ENCODE measurements around the gene FAR2.
"Not testable (repeated sequence)": the region's sequence is repeated elsewhere in the genome, so short reads cannot be mapped to it uniquely, and the experiment has no call there.

Gene FAR2

GRCh38 chr12:29283969-29284700 is 135.1 kb downstream of the FAR2 start:
- DNase-seq: no peak

GRCh38 chr12:29286081-29286790 is 137.2 kb downstream of the FAR2 start:
- DNase-seq: no peak

DNA sequence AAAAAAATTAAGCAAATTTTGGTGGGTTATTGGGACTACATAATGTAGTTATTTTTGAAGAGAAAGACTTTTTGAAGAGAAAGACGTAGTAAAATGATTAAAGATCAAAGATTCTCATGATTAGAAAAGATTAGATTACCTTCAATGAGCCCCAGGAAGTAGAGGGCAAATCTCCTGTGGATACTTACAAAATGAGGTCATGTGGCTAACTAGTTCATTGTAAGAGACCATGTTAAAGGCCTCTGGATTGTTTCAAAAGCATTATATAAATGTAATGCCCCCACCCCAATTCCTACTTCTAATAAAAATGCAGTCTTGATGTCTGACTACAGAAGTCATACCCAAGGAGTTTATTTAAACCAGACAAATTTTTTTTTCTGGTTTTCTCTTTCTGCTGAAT is 138.5 kb downstream of the FAR2 start:
- no peak for DNase-seq

- DNase-seq: no peak
These were observed 139.0 kb downstream of the FAR2 start for GRCh38 chr12:29288031-29288430.

DNA sequence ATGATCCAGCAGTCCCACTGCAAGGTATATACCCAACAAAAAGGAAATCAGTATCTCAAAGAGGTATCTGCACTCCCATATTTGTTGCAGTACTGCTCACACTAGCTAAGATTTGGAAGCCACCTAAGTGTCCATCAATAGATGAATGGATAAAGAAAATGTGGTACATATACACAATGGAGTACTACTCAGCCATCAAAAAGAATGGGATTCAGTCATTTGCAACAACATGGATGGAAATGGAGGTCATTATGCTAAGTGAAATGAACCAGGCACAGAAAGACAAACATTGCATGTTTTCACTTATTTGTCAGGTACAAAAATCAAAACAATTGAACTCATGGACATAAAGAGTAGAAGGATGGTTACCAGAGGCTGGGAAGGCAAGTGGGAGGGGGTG is 141.4 kb downstream of the FAR2 start:
- DNase-seq: not testable (repeated sequence)

DNA sequence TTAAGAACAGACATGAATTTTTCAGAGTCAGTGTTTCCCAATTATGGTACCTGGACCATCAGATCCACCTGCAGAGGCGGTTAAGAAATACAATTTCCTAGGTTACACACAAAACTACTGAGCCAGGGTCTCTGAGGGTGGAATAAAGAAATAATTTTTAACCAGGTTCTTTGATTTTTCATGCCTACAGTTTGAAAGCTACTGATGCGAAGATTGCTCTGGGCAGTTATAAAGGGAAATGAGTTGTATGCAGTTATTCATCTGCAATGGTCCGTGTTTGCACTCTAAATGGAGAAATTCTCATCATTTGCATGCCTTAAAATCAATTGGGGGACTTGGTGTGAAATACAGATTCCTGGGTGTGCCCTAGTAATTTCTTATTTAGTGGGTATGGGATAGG is 142.1 kb downstream of the FAR2 start:
- DNase-seq: no peak

GRCh38 chr12:29299633-29300032 is 150.6 kb downstream of the FAR2 start:
- no peak for DNase-seq

DNA sequence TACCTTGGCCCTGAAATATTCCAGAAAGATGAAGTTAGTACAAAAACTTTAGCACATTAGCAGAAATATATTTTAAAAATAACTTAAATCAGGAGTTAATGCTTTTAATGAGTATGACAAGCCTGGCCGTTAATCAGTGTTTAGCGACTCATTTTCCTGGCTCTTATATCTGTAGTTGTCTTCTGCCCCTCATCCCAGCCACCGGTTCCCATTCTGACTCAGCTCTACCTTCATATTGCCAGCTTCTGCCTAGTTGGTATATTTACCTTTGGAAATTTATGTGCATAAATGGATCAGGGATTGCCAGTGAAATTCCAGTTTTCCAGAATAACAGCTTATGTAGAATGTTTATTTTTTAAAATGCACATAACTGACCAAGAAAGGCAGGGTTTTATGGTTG is 152.0 kb downstream of the FAR2 start:
- no peak for DNase-seq

DNA sequence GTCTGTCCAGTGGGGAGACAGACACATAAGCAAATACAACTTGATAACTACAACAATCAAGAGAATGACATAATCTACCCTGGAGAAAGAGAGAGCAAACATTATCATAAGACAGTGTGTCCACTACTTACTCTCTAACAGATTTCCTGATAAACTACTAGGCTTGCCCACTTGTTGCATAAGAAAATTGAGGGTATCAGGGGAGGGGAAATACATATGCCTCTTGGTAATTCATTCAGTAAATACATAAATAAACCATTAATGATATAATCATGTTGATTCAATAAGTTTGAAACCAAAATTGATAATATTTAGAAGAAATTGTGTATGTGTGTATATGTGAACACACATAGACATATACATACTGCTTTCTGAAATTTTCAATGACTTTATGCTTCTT is 155.3 kb downstream of the FAR2 start:
- no peak for DNase-seq

- DNase-seq: no peak
These were observed 157.2 kb downstream of the FAR2 start for GRCh38 chr12:29306266-29306665.

DNA sequence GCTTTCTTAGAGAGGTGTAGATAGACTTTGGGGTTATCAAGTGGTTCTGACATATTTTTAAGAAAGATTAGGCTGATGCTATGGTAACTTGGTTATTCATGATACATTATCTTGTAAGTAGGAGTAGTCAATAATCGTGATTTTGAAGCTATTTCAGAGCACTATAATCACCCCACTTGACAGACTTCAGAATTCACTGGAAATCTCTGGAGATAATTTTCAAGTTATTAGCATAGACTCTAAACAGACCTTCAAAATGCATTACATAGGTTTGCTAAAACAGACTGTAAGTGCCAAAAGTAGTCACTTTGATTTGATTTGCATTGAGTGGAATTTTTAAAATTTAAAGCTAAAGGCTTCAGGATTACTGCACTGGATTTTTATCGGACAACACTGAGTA is 157.6 kb downstream of the FAR2 start:
- no peak for DNase-seq

DNA sequence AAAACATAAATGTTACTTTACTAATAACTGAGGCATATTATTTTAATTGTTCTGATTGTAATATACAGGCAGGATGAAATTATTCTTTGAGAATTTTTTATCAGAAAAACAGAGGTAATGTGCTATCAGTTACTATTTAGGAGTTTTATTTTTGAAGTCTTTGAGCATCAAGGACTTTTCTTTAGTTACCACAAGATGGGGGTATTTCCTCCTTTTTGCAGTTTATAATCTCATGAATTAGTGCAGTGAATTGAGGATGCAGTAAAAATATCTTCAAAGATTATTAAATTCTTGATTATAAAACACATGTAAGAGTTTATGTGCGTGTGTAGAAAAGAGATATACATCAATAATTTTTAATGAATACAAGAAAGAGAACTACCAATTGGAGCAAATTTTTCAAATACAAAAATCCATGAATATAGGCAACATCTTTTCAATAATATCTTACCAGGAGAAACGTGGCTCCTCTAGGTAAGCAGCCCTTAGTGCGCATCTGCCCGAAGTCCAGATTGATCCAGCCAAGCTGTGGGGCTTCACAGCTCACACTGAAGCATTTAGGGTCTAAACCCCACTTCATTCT is 160.3 kb downstream of the FAR2 start:
- no peak for DNase-seq

- DNase-seq: no peak
These were observed 161.8 kb downstream of the FAR2 start for GRCh38 chr12:29310899-29311298.

- DNase-seq: no peak
These were observed 165.3 kb downstream of the FAR2 start for GRCh38 chr12:29314416-29314815.

- no peak for DNase-seq
These were observed 167.7 kb downstream of the FAR2 start for GRCh38 chr12:29316752-29317151.

- DNase-seq: peak; percentile 76
These were observed 168.7 kb downstream of the FAR2 start for GRCh38 chr12:29317556-29318363.

DNA sequence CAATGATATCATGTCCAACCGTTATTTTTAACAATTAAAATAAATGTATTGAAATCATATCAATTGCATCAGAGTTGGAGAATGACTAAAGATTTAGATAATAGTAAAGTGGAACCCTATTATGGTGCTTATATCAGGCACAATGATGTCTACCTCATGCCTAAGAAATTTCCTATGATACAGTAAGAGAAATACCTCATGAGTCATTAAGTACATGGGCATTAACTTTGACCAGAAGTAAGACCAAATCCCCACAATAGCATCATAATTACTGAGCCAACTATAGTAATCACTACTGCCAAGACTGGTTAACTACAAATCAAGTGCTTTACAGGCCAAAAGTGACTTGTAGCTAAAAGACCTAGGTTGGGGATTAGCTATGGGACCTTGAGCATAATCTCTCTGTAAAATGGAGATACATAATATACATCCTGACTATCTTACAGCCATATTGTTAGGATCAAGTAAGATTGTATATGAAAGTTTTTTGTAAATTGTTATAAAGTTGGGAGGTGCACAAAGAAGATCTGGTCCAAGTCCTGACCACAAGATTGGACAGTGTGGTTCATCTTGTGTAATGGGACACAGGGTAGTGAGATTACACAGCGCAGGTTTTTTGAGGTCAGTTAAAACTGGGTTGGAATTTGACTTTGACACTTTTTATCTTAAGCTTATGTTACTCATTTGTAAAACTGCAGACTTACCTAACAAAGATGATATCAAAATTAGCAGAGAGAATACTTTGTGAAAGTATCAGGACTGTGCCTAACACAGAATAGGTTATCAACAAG is 171.4 kb downstream of the FAR2 start:
- DNase-seq: no peak

- DNase-seq: no peak
These were observed 173.1 kb downstream of the FAR2 start for GRCh38 chr12:29322157-29322556.

DNA sequence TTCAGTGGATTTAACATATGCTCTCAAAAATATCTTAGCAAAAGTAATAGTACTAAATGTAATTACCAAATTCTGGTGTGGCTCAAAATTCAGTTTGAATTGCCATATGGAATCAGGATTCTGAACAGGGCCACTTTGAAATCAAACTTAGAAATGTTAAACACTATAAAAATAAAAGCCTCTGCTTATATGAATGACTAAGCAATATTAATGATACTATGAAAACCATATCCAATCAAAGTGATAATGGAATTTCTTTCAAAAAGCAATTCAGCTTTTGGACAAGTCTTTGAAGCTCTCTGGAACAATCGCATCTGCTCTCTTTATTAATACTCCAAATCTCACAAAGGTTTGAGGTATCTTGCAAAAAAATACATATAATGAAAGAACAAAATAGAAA is 180.3 kb downstream of the FAR2 start:
- DNase-seq: no peak

GRCh38 chr12:29333178-29333577 is 184.1 kb downstream of the FAR2 start:
- no peak for DNase-seq

DNA sequence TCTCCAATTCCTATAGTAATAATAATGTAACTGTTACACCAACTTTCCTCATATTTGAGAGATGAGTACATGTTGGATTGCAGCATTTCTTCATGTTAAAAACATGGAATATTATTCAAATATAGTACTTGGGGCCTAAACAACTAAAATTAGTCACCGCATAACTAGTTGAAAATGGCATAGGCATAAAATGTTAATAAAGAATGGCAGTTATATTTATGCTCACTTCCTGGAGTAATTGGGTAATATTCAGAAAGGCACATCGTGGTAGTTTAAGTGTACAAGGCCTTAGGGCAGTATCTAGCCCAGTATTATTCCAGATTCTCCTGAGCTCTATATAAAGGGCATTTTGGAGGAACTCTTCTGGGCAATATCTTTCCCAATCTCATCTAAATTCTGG is 185.9 kb downstream of the FAR2 start:
- no peak for DNase-seq

- no peak for DNase-seq
These were observed 188.2 kb downstream of the FAR2 start for GRCh38 chr12:29337325-29337724.

Measured in activated CD4-positive, alpha-beta T cell treated with anti-CD3 and anti-CD28 coated beads, Interleukin-10, Interleukin-2, amounts not matched to agents 100 ng/mL and 50 ng/mL, durations not matched to agents 16 hours and 8 hours (primary cell).